DND-41 (cell line): Measurements from ENCODE around the gene SERAC1.
"Not testable (repeated sequence)": the region's sequence is repeated elsewhere in the genome, so short reads cannot be mapped to it uniquely, and the experiment has no call there.

ENCODE experiments used
- ATAC-seq: fragments of 200-7000 bp; cut with Tn5 transposase; 3 replicates; pipeline ENCODE4 v1.9.1; 2021; ENCODE audit warnings: low read depth; ENCODE audit not compliant: insufficient read depth
- DNase-seq: peaks from one replicate; pipeline ENCODE4 v3.0.0-alpha.2; 2020
- H2AFZ ChIP-seq: 2 replicates; pipeline ENCODE4 v1.6.0; 2012; ENCODE audit warnings: low read depth, low read length
- H3K27ac ChIP-seq: 2 replicates; pipeline ENCODE4 v1.5.1; 2012; ENCODE audit warnings: low read length, inconsistent platforms
- H3K27me3 ChIP-seq: fragments of 200-600 bp; sonication (generic); 2 replicates; pipeline ENCODE4 v1.6.0; 2012; ENCODE audit warnings: low read length, mild to moderate bottlenecking, inconsistent platforms; ENCODE audit not compliant: insufficient read depth, poor library complexity
- H3K36me3 ChIP-seq: 2 replicates; pipeline ENCODE4 v1.5.1; 2012; ENCODE audit warnings: low read length, inconsistent platforms; ENCODE audit not compliant: insufficient read depth
- H3K4me1 ChIP-seq: 2 replicates; pipeline ENCODE4 v1.5.1; 2012; ENCODE audit warnings: mild to moderate bottlenecking, low read length; ENCODE audit not compliant: insufficient read depth
- H3K4me2 ChIP-seq: 2 replicates; pipeline ENCODE4 v1.6.0; 2012; ENCODE audit warnings: mild to moderate bottlenecking, moderate library complexity, low read length, inconsistent platforms; ENCODE audit not compliant: insufficient read depth
- H3K4me3 ChIP-seq, 2 experiments: fragments of 200-600 bp in 1 of 2; shearing (Covaris generic) in 1 of 2; 2 replicates each; pipeline ENCODE4 v1.5.1; 2012 to 2016; ENCODE audit warnings: inconsistent platforms in 2 of 2, low read length in 2 of 2, mild to moderate bottlenecking in 2 of 2, low read depth in 1 of 2, moderate library complexity in 1 of 2
- H3K79me2 ChIP-seq: 2 replicates; pipeline ENCODE4 v1.6.0; 2012; ENCODE audit warnings: low read length, inconsistent platforms; ENCODE audit not compliant: insufficient read depth
- H3K9ac ChIP-seq: 2 replicates; pipeline ENCODE4 v1.6.0; 2012; ENCODE audit warnings: low read depth, mild to moderate bottlenecking, inconsistent platforms, low read length, moderate library complexity
- H3K9me3 ChIP-seq: 2 replicates; pipeline ENCODE4 v1.5.1; 2012; ENCODE audit warnings: low read length, moderate library complexity, mild to moderate bottlenecking, inconsistent platforms; ENCODE audit not compliant: insufficient read depth, severe bottlenecking
- H4K20me1 ChIP-seq: 2 replicates; pipeline ENCODE4 v1.6.0; 2012; ENCODE audit warnings: low read length; ENCODE audit not compliant: insufficient read depth
- CTCF ChIP-seq: IDR thresholded peaks from 2 replicates; pipeline ENCODE4 v1.5.1; 2012; ENCODE audit warnings: borderline replicate concordance, low read length, moderate library complexity, mild to moderate bottlenecking; ENCODE audit not compliant: poor library complexity, severe bottlenecking; ENCODE audit errors: extremely low read depth
- EZH2 ChIP-seq: IDR thresholded peaks from 3 replicates; pipeline ENCODE4 v1.6.1; 2012; ENCODE audit warnings: borderline replicate concordance, low read depth, mild to moderate bottlenecking, moderate library complexity, low read length, inconsistent platforms; ENCODE audit not compliant: severe bottlenecking

Gene SERAC1

GRCh38 chr6:158174514-158174913 is 6.5 kb upstream of the SERAC1 start:
- Histone ChIP-seq H3K4me2 (no peak overlapping the region), H3K27me3 (no peaks in the 10 kb centered on the region), H3K9me3 (no peaks in the 10 kb centered on the region), H3K4me1 (no peaks in the 10 kb centered on the region), H2AFZ (no peak overlapping the region), H3K36me3 (peaks cover 8% of the 10 kb centered on the region), H3K27ac (no peak overlapping the region), H3K79me2 (0 out of 2 replicates have a peak, but pooled peaks cover 6% of the 10 kb centered on the region), H3K4me3 (no peak overlapping the region), H3K9ac (no peak overlapping the region), H4K20me1 (no peaks in the 10 kb centered on the region)
- no peak for TF ChIP-seq CTCF
- TF ChIP-seq EZH2, result no peak
- ATAC-seq (no peak), DNase-seq (no peak)

GRCh38 chr6:158174024-158174423 is 6.0 kb upstream of the SERAC1 start:
- H3K4me3 ChIP-seq, result no peak overlapping the region
- no peaks in the 10 kb centered on the region for H3K9me3 ChIP-seq
- ATAC-seq (no peak), DNase-seq (no peak)
- no peak for TF ChIP-seq CTCF
- no peak for TF ChIP-seq EZH2
- H3K4me2 ChIP-seq, result no peak overlapping the region
- no peak overlapping the region for H2AFZ ChIP-seq
- H3K36me3 ChIP-seq, result peaks cover 8% of the 10 kb centered on the region
- H3K4me1 ChIP-seq, result peaks cover under 1% of the 10 kb centered on the region
- no peak overlapping the region for H3K9ac ChIP-seq
- H3K27ac ChIP-seq, result no peak overlapping the region
- no peaks in the 10 kb centered on the region for H4K20me1 ChIP-seq
- H3K27me3 ChIP-seq, result no peaks in the 10 kb centered on the region
- peaks cover 6% of the 10 kb centered on the region; the same call in 1 of the 2 replicates for H3K79me2 ChIP-seq

- H3K4me3 ChIP-seq, result no peak overlapping the region
- H4K20me1 ChIP-seq, result no peaks in the 10 kb centered on the region
- no peak for TF ChIP-seq CTCF
- TF ChIP-seq EZH2, result no peak
- H3K79me2 ChIP-seq, result peaks cover 19% of the 10 kb centered on the region
- no peak for DNase-seq
- H2AFZ ChIP-seq, result no peak overlapping the region
- H3K27ac ChIP-seq, result no peak overlapping the region
- H3K4me2 ChIP-seq, result no peak overlapping the region
- H3K9ac ChIP-seq, result no peak overlapping the region
- H3K9me3 ChIP-seq, result no peaks in the 10 kb centered on the region
- H3K27me3 ChIP-seq, result no peaks in the 10 kb centered on the region
- H3K36me3 ChIP-seq, result peaks cover 6% of the 10 kb centered on the region
- peaks cover 9% of the 10 kb centered on the region for H3K4me1 ChIP-seq
- no peak for ATAC-seq
Measured at GRCh38 chr6:158172001-158172400, 3.9 kb upstream of the SERAC1 start.

- no peaks in the 10 kb centered on the region for H3K27me3 ChIP-seq
- H3K79me2 ChIP-seq, result peaks cover 33% of the 10 kb centered on the region
- H4K20me1 ChIP-seq, result no peaks in the 10 kb centered on the region
- no peak overlapping the region for H3K4me3 ChIP-seq
- no peaks in the 10 kb centered on the region for H3K9me3 ChIP-seq
- no peak for DNase-seq
- H2AFZ ChIP-seq, result no peak overlapping the region
- TF ChIP-seq CTCF, result no peak
- no peak for TF ChIP-seq EZH2
- H3K4me1 ChIP-seq, result peaks cover 22% of the 10 kb centered on the region
- no peak overlapping the region for H3K4me2 ChIP-seq
- no peak overlapping the region for H3K9ac ChIP-seq
- peaks cover 6% of the 10 kb centered on the region for H3K36me3 ChIP-seq
- no peak for ATAC-seq
- H3K27ac ChIP-seq, result no peak overlapping the region
Measured at GRCh38 chr6:158170656-158171081, 2.6 kb upstream of the SERAC1 start.

- DNase-seq, H3K9me3 ChIP-seq, H3K27me3 ChIP-seq, H3K4me3 ChIP-seq, H3K9ac ChIP-seq, ATAC-seq, H3K27ac ChIP-seq, H2AFZ ChIP-seq, H4K20me1 ChIP-seq, H3K36me3 ChIP-seq: not testable (repeated sequence)
- Histone ChIP-seq H3K4me2 (0 out of 2 replicates have a peak overlapping the region, but pooled peaks have one; percentile 15), H3K4me1 (peaks cover 22% of the 10 kb centered on the region), H3K79me2 (peaks cover 38% of the 10 kb centered on the region)
Measured at GRCh38 chr6:158169634-158170033, 1.6 kb upstream of the SERAC1 start.
